ENCODE measurements around the gene RFLNA. TPM values are rescaled to one million over a fixed set of nuclear protein-coding genes. Genes with fewer than 3 reads are reported as not detected.

The RFLNA gene
- total RNA-seq, 1 experiment from 2014 or later: 10.6 TPM

- Histone ChIP-seq H4K20me1 (ENCODE audit: control insufficient read depth, insufficient read depth, insufficient read length) (no peaks in the 10 kb centered on the region), H3K18ac (ENCODE audit: insufficient read length, low read depth, low read length) (no peak overlapping the region), H3K79me2 (ENCODE audit: insufficient read depth, low read length) (no peaks in the 10 kb centered on the region), H3K27ac (ENCODE audit: insufficient read length, low read depth, low read length) (no peak overlapping the region), H4K91ac (ENCODE audit: insufficient read length, low read depth, low read length) (no peak overlapping the region), H3K4me2 (ENCODE audit: insufficient read depth, insufficient read length, low read length) (no peak overlapping the region), H4K5ac (ENCODE audit: insufficient read length, low read depth, low read length) (no peak overlapping the region), H3K23ac (ENCODE audit: insufficient read length, low read depth, low read length) (no peak overlapping the region), H3K14ac (ENCODE audit: insufficient read depth, low read length) (no peak overlapping the region), H2BK120ac (ENCODE audit: low read depth, low read length, poor library complexity, severe bottlenecking) (no peak overlapping the region), H3K9me3 (ENCODE audit: control insufficient read depth, low read depth, low read length) (peaks cover 17% of the 10 kb centered on the region), H3K23me2 (ENCODE audit: insufficient read length, low read depth, low read length, poor library complexity, severe bottlenecking) (no peaks in the 10 kb centered on the region), H2BK12ac (ENCODE audit: insufficient read length, low read depth, low read length) (no peak overlapping the region), H2BK15ac (ENCODE audit: low read depth, low read length) (no peak overlapping the region), H4K8ac (replicated peaks; ENCODE audit: insufficient read length, low read depth, low read length) (no peak overlapping the region), H3T11ph (ENCODE audit: low read length) (no peak overlapping the region), H2BK20ac (ENCODE audit: low read depth, low read length, poor library complexity, severe bottlenecking) (no peak overlapping the region), H3K4me1 (ENCODE audit: insufficient read depth, low read length) (peaks cover 3% of the 10 kb centered on the region; the same call in 1 of the 2 replicates), H3K27me3 (ENCODE audit: insufficient read depth, low read length) (no peaks in the 10 kb centered on the region), H2AFZ (ENCODE audit: low read length) (no peak overlapping the region), H3K9ac (ENCODE audit: extremely low read depth, insufficient read length, low read length) (no peak overlapping the region), H3K56ac (ENCODE audit: insufficient read length, low read depth, low read length) (no peak overlapping the region), H2AK5ac (ENCODE audit: insufficient read length, low read length) (no peak overlapping the region), H3K4ac (ENCODE audit: low read depth, low read length) (no peak overlapping the region), H3K79me1 (ENCODE audit: insufficient read depth, low read depth, low read length, poor library complexity, severe bottlenecking) (no peaks in the 10 kb centered on the region), H2BK5ac (ENCODE audit: insufficient read length, low read length) (no peak overlapping the region)
- WGBS (ENCODE audit: extremely low coverage, insufficient read length, low lambda C conversion rate): no CpG with 5 or more reads among the region's 7 CpGs
- Mint-ChIP-seq H3K27ac (no peak overlapping the region), H3K4me1 (peaks cover 25 to 29% of the 10 kb centered on the region in 2 experiments), H3K9me3 (peaks cover 15 to 19% of the 10 kb centered on the region in 2 experiments), H3K36me3 (ENCODE audit: insufficient read depth in 1 of 3, low read depth in 3 of 3) (peaks cover 23 to 37% (median 26%) of the 10 kb centered on the region in 3 experiments), H3K27me3 (ENCODE audit: low read depth) (peaks cover 25% of the 10 kb centered on the region), H3K4me3 (no peak overlapping the region)
- TF ChIP-seq CTCF (conservative IDR thresholded peaks at IDR 0.05): no peak
- no peak for DNase-seq
Measured at GRCh38 chr12:124321556-124322270, 26.8 kb downstream of the RFLNA start.
